ENCODE results near the gene SLC16A7. TPM values are rescaled to one million over a fixed set of nuclear protein-coding genes. Genes with fewer than 3 reads are reported as not detected.

The SLC16A7 gene
- total RNA-seq, 4 donors from 2014 or later, result 14.9 to 22.2 (median 15.7) TPM

DNA sequence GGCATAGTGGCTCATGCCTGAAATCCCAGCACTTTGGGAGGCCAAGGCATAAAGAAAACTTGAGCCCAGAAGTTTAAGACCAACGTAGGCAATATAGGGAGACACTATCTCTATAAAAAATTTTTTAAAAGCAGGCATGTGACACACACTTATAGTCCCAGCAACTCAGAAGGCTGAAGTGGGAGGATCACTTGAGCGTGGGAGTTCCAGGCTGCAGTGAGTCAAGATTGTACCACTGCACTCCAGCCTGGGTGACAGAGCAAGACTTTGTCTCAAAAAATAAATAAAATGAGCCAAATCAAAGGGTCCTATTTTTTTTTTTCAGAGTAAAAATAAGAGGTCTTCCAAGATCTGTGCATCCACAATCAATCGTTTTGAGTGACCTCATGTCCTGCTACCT, 237.6 kb downstream of the SLC16A7 start:
- WGBS, 2 donors, result 55 to 74% methylated on average over 3 of the region's 3 CpGs
- Histone ChIP-seq H3K4me3 (replicated peaks in 1 of 3) (no peak overlapping the region), H3K27me3 (no peaks in the 10 kb centered on the region), H3K4me1 (no peaks in the 10 kb centered on the region), H3K36me3 (no peaks in the 10 kb centered on the region), H3K9me3 (no peaks in the 10 kb centered on the region), H3K27ac (no peak overlapping the region)
- intact Hi-C loops (cut with DNase I), result no loop called here
- TF ChIP-seq, protein P1, sequence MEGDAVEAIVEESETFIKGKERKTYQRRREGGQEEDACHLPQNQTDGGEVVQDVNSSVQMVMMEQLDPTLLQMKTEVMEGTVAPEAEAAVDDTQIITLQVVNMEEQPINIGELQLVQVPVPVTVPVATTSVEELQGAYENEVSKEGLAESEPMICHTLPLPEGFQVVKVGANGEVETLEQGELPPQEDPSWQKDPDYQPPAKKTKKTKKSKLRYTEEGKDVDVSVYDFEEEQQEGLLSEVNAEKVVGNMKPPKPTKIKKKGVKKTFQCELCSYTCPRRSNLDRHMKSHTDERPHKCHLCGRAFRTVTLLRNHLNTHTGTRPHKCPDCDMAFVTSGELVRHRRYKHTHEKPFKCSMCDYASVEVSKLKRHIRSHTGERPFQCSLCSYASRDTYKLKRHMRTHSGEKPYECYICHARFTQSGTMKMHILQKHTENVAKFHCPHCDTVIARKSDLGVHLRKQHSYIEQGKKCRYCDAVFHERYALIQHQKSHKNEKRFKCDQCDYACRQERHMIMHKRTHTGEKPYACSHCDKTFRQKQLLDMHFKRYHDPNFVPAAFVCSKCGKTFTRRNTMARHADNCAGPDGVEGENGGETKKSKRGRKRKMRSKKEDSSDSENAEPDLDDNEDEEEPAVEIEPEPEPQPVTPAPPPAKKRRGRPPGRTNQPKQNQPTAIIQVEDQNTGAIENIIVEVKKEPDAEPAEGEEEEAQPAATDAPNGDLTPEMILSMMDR (IDR thresholded peaks at IDR 0.05), result no peak
- no peak for TF ChIP-seq POLR2A (IDR thresholded peaks at IDR 0.05)
- no peak for DNase-seq

DNA sequence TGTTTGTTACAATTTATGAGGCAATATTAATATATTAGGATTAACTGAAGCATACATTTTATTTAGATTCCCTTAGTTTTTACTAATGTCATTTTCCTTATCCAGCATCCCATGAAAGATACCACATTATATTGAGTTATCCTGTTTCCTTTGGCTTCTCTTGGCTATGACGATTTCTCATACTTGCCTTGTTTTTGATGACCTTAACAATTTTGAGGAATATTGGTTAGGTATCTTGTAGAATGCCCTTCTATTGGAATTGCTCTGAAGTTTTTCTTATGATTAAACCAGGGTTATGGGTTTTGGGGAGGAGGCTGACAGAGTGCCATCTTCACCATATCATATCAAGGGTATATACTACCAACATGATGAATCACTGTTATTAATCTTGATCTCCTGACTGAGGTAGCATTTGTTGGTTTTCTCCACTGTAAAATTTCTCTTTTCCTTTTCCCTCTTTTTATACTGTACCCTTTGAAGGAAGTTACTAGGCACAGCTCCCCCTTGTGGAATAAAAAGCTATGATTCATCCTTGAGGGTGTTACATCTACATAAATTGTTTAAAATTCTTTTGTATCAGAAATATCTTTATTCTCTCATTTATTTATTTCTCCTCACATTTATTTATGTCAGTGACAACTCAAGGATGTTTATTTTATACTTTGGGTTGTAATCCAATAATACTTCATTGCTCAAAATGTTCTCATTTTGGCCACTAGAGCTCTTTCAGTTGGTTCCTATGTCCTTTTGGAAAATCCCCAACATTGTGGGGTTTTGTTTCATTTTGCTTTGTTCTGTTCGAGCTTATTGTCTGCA, 239.0 kb downstream of the SLC16A7 start:
- H3K36me3 ChIP-seq, result no peaks in the 10 kb centered on the region
- no peak overlapping the region for H3K4me3 ChIP-seq (replicated peaks in 1 of 3)
- no peaks in the 10 kb centered on the region for H3K4me1 ChIP-seq
- H3K27me3 ChIP-seq, result no peaks in the 10 kb centered on the region
- TF ChIP-seq POLR2A (IDR thresholded peaks at IDR 0.05), result no peak
- TF ChIP-seq, protein P1 (IDR thresholded peaks at IDR 0.05), result peak in 3 of 6 experiments; percentile 20 to 48 (median 34)
- DNase-seq, result no peak
- 38 to 63% methylated on average over 2 of the region's 2 CpGs for WGBS, 2 donors
- no peak overlapping the region for H3K27ac ChIP-seq
- intact Hi-C loops (cut with DNase I), result no loop called here
- no peaks in the 10 kb centered on the region for H3K9me3 ChIP-seq

Small RNAs within 50 kb of the gene (small RNA-seq; reads per million reads assigned to genes)
- gene AC079905.2, result not detected
- not detected for gene RNU4-20P

All from thyroid gland (tissue), 4 donors.